ENCODE data around the gene NTNG1. TPM values are rescaled to one million over a fixed set of nuclear protein-coding genes. Genes with fewer than 3 reads are reported as not detected.

Gene NTNG1
- total RNA-seq, 4 donors from 2014 or later = 0.78 to 4.2 (median 2.4) TPM

DNA sequence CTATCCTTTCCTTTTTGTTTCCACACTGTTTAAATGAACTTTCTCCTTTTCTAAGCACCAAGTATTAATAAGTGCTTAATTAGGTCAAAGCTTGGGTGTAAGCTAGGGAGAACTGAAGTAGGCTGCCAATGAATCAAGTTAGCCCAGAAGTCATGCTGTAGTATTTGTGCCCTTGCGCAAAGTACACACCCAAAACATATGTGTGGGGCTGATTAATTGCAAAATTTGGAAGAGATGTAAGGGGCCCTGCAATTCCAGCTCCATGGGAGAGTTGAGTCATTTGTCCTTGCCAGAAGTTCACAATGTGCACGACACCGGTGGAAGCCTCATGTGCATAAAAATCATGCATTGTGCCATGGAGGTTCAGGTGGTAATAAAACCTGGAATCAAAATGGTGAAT lies 18.6 kb upstream of the NTNG1 start:
- Histone ChIP-seq H3K27ac (replicated peaks in 1 of 4) (no peak overlapping the region), H3K4me1 (no peaks in the 10 kb centered on the region), H3K4me3 (no peak overlapping the region), H3K27me3 (no peaks in the 10 kb centered on the region), H3K9me3 (no peaks in the 10 kb centered on the region), H3K36me3 (no peaks in the 10 kb centered on the region)
- no peak for TF ChIP-seq POLR2A (IDR thresholded peaks at IDR 0.05; ENCODE audit: low read depth)
- TF ChIP-seq POLR2AphosphoS5 (IDR thresholded peaks at IDR 0.05) = no peak
- TF ChIP-seq CTCF (IDR thresholded peaks at IDR 0.05) = no peak
- TF ChIP-seq EP300 (IDR thresholded peaks at IDR 0.05) = no peak
- intact Hi-C loops (cut with DNase I) = no loop called here
- 85% methylated on average over 3 of the region's 3 CpGs for WGBS
- no peak for DNase-seq (ENCODE audit: extremely low spot score)

- WGBS = 94% methylated on average over 1 of the region's 1 CpG
- intact Hi-C loops (cut with DNase I) = no loop called here
- H3K4me1 ChIP-seq = no peaks in the 10 kb centered on the region
- H3K27me3 ChIP-seq = no peaks in the 10 kb centered on the region
- H3K36me3 ChIP-seq = no peaks in the 10 kb centered on the region
- H3K27ac ChIP-seq (replicated peaks in 1 of 4) = no peak overlapping the region
- TF ChIP-seq POLR2A (IDR thresholded peaks at IDR 0.05; ENCODE audit: low read depth) = no peak
- no peak for DNase-seq (ENCODE audit: extremely low spot score)
- no peaks in the 10 kb centered on the region for H3K9me3 ChIP-seq
- H3K4me3 ChIP-seq = no peak overlapping the region
Observed at GRCh38 chr1:107123741-107124140, 17.1 kb upstream of the NTNG1 start.

GRCh38 chr1:107124694-107125093 lies 16.1 kb upstream of the NTNG1 start:
- Histone ChIP-seq H3K4me1 (no peaks in the 10 kb centered on the region), H3K27me3 (no peaks in the 10 kb centered on the region), H3K27ac (replicated peaks in 1 of 4) (no peak overlapping the region), H3K36me3 (no peaks in the 10 kb centered on the region), H3K4me3 (no peak overlapping the region), H3K9me3 (no peaks in the 10 kb centered on the region)
- TF ChIP-seq CTCF (IDR thresholded peaks at IDR 0.05) (no peak), POLR2A (IDR thresholded peaks at IDR 0.05; ENCODE audit: low read depth) (no peak), POLR2AphosphoS5 (IDR thresholded peaks at IDR 0.05) (no peak), EP300 (IDR thresholded peaks at IDR 0.05) (no peak)
- DNase-seq (ENCODE audit: extremely low spot score) = no peak
- WGBS = 77% methylated on average over 2 of the region's 2 CpGs
- intact Hi-C loops (cut with DNase I) = no loop called here

- no peak overlapping the region for H3K27ac ChIP-seq (replicated peaks in 1 of 4)
- intact Hi-C loops (cut with DNase I) = no loop called here
Observed at GRCh38 chr1:107132195-107132594, 8.6 kb upstream of the NTNG1 start.

DNA sequence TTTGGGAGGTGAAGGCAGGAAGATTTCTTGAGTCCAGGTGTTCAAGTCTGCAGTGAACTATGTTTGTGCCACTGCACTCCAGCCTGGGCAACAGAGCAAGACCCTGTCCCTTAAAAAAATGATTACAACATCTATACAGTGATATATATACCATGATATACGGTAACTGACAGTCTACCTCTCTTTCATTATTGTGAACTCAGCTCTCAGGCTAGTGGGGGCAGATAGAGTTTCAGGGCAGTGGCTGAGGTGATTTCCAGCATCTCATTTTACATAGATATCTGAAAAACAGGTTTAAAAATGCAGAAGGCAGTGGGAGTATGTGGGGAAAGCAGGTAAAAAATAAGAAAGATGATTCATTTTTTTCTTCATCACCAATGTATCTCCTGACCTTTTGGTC lies 8.1 kb upstream of the NTNG1 start:
- H3K36me3 ChIP-seq = no peaks in the 10 kb centered on the region
- intact Hi-C loops (cut with DNase I) = no loop called here
- DNase-seq (ENCODE audit: extremely low spot score) = no peak
- H3K27me3 ChIP-seq = no peaks in the 10 kb centered on the region
- WGBS = 72% methylated on average over 1 of the region's 1 CpG
- no peaks in the 10 kb centered on the region for H3K9me3 ChIP-seq
- no peaks in the 10 kb centered on the region for H3K4me1 ChIP-seq
- no peak overlapping the region for H3K4me3 ChIP-seq
- no peak for TF ChIP-seq EP300 (IDR thresholded peaks at IDR 0.05)
- no peak for TF ChIP-seq POLR2A (IDR thresholded peaks at IDR 0.05; ENCODE audit: low read depth)
- no peak for TF ChIP-seq POLR2AphosphoS5 (IDR thresholded peaks at IDR 0.05)
- no peak for TF ChIP-seq CTCF (IDR thresholded peaks at IDR 0.05)
- no peak overlapping the region for H3K27ac ChIP-seq (replicated peaks in 1 of 4)

More at GRCh38 chr1:107132195-107132594, 8.6 kb upstream of the NTNG1 start:
- Histone ChIP-seq H3K27me3 (no peaks in the 10 kb centered on the region), H3K4me1 (no peaks in the 10 kb centered on the region), H3K9me3 (no peaks in the 10 kb centered on the region), H3K4me3 (no peak overlapping the region), H3K36me3 (no peaks in the 10 kb centered on the region)
- no peak for TF ChIP-seq CTCF (IDR thresholded peaks at IDR 0.05)
- DNase-seq (ENCODE audit: extremely low spot score) = no peak
- WGBS = 85% methylated on average over 1 of the region's 1 CpG

All from esophagus muscularis mucosa (tissue), 4 donors.